NCI-H187 treated with DMSO at 0.1 percent for 48 hours (cell line): ENCODE measurements around the gene PINK1.

Experiments used
- DNase-seq: peaks from one replicate; lab custom pipeline; 2025; lab: John Stamatoyannopoulos, UW

PINK1 gene

DNA sequence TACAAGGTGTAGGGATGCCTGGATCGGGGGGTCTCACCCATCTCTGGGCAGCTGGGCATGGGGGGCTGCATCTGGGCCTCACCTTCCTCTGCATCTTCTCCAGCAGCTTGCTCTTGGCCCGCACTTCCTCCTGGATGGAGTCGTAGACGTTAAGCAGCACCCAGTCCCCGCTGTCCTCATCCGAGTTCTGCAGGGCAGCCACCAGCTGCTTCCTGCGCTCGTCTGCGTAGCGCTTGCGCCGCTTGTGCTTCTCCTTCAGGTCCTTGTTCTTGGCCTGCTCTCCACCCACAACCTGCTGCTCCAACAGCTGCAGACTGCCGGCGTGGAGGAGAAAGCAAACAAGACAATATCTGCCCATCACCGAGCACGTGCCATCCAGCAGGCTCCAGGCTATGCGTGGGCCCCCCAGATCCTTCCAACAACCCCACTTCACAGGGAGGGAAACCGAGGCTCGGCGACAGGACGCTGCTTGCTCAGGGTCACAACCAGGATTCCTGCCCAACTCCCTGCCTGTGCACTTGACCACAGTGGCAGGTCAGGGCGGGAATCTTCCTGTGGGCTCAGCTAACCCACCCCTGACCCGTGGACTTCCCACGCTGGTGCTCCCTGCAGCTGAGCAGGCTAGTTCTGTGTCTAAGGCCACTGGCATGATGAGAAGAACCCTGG, 49.4 kb downstream of the PINK1 start:
- DNase-seq: no peak

DNA sequence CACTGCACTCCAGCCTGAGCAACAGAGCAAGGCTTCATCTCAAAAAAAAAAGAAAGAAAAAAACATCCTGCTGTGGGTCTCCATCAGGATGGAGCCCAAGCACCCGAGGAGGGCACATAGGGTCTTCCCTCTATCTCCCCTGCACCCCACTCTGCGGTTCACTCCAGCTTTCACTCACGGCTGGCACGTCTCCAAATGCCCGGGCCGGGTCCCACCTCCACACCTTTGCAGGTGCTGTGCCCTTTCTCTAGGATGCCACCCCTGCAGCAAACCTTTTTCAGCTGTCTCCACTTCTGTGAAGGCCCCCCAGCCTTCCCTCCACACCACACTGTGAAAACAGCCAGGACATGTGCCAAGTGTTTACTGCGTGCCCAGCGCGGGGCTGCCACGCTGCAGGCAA, 50.4 kb downstream of the PINK1 start:
- DNase-seq: no peak

- no peak for DNase-seq
Measured at GRCh38 chr1:20684050-20684620, 50.9 kb downstream of the PINK1 start.

GRCh38 chr1:20684651-20685050, 51.4 kb downstream of the PINK1 start:
- DNase-seq: no peak

DNA sequence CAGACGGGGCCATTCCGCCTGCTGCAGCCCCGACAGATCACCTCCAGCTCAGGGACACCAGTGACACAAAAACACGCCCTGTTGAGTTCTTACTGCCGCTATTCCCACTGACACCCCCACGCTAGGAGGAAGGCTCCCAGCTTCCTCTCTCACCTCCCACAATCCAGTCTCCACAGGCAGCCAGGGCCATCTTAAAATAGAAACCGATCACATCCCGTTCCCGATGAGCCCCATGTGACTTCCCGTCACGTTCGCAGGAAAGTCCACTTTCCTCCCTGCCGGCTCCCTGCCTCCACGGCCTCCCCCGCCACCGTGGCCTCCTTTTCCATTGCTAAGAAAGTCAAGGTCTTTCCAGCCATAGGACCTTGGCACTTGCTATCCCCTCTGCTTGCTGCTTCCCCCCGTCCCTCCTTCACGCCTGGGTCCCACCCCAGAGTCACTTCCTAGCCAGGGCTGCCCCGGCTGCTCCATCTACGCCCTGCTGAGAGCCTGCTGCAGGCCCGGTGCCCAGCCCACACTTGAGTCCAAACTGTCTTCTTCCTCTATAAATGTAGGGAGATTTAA, 51.9 kb downstream of the PINK1 start:
- no peak for DNase-seq

DNA sequence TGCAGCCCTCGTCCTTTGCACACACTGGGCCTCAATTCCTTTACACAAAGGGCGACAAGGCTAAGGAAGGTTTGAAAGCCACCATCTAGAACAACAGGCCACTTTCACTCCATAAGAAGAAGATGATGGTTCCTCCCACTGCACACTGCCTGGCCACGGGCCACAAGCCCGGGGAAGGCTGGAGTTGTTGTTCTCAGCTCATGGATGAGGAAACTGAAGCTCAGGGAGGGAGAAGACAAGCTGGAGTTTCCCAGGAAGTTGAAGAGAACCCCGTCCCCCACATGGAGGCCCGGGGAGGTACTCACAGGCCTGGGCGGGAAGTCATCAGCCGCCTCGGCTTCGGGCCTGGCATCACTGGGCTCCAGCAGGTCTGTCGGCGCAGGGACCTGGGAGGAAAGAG, 52.5 kb downstream of the PINK1 start:
- DNase-seq: no peak

GRCh38 chr1:20686883-20687725, 53.8 kb downstream of the PINK1 start:
- no peak for DNase-seq

GRCh38 chr1:20689645-20690056, 56.4 kb downstream of the PINK1 start:
- DNase-seq: no peak

DNA sequence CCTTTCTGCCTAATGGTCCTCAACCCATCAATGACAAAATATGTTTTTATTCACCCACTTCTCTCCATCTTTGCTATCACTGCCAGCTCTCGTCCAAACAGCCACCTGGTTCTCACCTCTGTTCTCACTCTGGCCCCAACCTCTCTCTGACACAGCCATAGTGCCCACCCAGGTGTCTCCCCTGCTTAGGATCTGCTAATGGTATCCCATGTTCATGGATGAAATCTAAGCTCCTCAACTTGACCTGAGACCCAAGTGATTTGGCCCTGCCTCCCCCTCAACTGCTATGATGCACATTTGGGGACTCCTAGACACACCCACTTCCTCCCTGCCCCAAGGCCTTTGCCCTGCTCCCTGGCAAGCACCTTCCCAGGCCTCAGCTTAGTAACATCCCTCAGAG, 58.6 kb downstream of the PINK1 start:
- DNase-seq: no peak

DNA sequence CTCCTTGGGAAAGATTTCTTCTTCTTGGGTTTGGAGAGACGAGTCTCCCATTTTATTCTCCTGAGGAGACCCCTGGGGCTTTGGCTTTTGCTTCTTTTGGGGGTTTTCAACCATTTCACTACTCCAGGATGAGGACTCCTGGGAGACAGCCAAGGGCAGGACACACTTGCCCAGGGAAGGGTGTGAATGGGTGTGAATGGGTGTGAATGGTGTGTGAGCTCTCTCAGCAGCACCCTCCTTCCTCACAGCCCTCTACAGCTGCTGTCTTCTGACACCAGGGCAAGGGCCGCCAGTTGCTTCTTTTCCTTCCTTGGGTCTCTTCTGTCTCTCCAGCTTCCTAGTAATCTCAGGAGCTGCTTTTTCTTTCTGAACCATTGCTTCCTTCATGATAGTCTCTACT, 60.4 kb downstream of the PINK1 start:
- DNase-seq: no peak

DNA sequence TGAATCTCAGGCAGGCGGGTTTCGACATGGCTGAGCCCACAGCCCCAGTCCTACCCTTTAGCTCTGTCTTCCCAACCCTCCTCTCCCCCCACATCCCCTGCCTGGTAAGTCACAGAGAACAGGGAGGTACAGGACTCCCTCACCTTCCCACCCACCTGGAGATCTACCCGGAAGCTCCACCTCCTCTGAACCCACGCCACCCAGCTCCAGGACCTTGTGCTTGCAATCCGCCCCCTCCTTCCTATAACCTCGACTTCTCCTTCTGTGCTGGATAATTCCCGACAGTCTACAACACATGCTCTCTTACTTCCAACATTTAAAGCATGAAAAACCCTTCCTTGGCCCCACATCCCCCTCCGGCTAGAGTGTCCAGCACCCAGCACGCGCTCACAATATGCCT, 62.3 kb downstream of the PINK1 start:
- no peak for DNase-seq

- peak; percentile 21 for DNase-seq
Measured at GRCh38 chr1:20696397-20697333, 63.4 kb downstream of the PINK1 start.

DNA sequence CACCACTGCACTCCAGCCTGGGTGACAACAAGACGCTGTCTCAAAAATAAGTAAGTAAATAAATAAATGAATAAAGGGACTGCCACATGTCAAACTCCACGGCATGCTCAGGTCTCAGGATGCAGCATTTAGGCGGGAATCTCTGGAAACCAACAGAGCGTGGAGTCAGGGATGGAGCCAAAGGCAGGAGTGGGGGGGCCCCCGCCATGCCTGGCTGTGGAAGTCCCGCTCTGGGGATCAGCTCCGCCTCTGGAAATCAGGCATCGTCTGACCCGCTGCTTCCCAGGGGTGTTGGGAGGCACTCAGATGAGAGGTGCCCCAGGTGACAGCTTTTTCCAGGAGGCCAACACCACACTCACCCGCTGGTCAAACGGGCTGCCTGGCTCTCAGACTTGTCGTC, 64.3 kb downstream of the PINK1 start:
- no peak for DNase-seq

- DNase-seq: no peak
Measured at GRCh38 chr1:20698195-20698910, 65.1 kb downstream of the PINK1 start.

DNA sequence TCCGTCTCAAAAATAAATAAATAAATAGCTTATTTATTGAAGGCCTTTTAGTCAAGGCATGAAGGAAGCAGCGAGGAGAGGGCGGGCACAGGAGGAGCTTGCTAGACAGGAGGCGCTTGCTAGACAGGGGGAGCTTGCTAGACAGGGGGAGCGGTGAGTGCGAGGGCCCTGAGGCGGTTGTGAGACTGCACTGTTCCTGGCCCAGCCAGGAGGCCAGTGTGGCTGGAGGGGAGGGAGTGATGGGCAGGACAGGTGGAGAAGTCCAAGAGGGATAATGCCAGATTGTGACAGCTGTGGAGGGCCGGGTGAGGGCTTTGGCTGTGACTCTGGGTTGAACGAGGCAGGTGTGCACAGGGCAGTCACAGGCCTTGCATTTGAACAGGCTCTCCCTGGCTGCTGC, 66.3 kb downstream of the PINK1 start:
- no peak for DNase-seq

DNA sequence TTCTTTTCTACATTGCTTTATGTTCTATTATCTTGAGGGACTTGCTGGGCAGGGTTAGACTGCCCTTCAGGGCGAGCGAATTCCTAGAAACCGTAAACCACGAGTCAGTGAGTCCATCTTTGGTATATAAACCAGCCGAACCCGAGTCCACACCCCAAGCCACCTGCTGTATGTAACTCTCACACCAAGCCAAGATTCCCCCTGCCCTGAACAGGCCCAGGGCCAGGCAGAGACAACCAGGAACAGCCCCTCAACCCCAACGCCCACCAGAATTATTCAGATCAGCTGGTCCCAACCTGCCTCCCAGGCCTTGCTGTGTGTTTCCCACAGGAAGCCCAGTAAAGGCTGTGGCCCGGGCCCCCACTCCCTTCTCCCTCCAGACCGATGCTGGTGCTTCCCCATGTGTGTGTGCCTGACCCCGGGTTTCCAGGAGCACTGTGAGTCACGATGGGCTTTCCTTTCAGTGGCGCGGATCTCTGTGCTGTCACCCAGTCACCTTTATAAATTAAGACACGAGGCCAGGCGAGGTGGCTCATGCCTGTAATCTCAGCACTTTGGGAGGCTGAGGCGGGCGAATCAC, 67.5 kb downstream of the PINK1 start:
- no peak for DNase-seq
